Mammary epithelial cell (primary cell): ENCODE results near the gene FRS2.

ENCODE experiments used
- CTCF ChIP-seq, 2 donors: IDR thresholded peaks in 1 of 2; conservative IDR thresholded peaks in 1 of 2; 2 replicates each; pipeline ENCODE4 v1.5.1; 2011 to 2012; ENCODE audit warnings: inconsistent platforms in 2 of 2, low read length in 2 of 2, mild to moderate bottlenecking in 2 of 2, control low read depth in 1 of 2, low read depth in 1 of 2; ENCODE audit not compliant: insufficient read depth in 1 of 2; ENCODE audit errors: extremely low read depth in 1 of 2
- EZH2 ChIP-seq: IDR thresholded peaks from 2 replicates; pipeline ENCODE4 v1.6.1; 2012; ENCODE audit warnings: low read length, inconsistent platforms, borderline replicate concordance

- no peak for TF ChIP-seq CTCF (conservative IDR thresholded peaks at IDR 0.05 in 1 of 2, IDR thresholded peaks at IDR 0.05 in 1 of 2; ENCODE audit: extremely low read depth in 1 of 2, insufficient read depth in 1 of 2, low read depth in 1 of 2, low read length in 2 of 2)
- TF ChIP-seq EZH2, result no peak
These were observed 140.5 kb downstream of the FRS2 start, which contains the start of gene LRRC10 for GRCh38 chr12:69610729-69611128.
